Right renal pelvis (tissue), 4 donors: ENCODE data around the gene ZNF174. TPM values are rescaled to one million over a fixed set of nuclear protein-coding genes. Genes with fewer than 3 reads are reported as not detected.
A peak's percentile ranks its signal among the peaks of the same experiment; 100 is the strongest.

ENCODE experiments used
- DNase-seq, 4 donors: peaks; one replicate each; pipeline ENCODE4 v3.0.0-alpha.2; 2013; ENCODE audit warnings: low read depth in 4 of 4, low spot score in 3 of 4, missing footprints in 1 of 4
- polyA plus RNA-seq, 4 donors: library from polyadenylated mRNA; unstranded; fragments of 120-200 nt; gene quantifications; one replicate each; pipeline ENCODE4 v1.2.1, GENCODE V29; 2013; ENCODE audit not compliant: insufficient read length in 4 of 4

The ZNF174 gene
- polyA plus RNA-seq, 4 donors: 14.1 to 16.6 (median 15.6) TPM

GRCh38 chr16:3439637-3440036 is 38.6 kb downstream of the ZNF174 start:
- DNase-seq: no peak

DNA sequence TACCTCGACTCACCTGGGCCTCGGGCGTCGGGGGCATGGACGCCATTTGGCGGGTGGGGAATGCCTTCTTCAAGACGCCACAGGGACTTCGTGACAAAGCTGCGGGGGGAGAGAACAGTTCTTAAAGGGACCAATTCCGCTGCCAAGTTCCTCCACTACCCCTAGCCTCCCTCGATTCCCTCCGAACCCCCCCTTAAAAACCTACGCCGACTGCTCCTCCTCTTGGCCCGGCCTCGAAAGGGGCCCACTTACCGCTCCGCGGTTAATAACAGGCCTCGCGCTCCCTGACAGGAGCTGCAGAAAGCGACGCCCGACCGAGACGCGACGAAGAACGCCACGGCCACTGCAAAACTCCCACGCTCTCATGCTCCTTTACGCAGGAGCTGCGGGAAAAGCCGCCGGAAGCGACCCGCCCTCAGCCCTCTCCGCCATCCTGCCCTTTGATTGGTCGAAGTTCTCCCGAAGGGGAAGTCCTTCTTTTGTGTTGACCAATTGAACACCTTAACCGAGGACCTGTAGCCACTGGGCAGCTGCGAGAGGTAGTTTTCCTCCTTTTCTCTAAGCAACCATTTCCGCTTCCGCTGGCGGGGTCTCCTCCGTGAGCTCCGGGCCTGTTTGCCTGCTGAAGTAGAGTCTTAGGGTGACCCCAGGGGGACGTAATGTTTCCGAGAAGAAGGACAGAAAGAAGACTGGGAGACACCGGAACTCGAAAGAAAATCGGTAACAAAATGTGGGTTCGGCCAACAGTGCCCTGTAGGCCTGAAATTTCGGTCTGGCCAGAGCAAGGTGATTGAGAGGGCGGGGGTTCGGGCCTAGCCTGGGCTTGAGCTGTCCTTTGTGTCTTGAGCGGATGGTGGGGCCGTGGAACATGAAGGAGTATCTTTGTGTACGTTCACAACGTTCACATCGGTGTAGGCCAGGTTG is 42.4 kb downstream of the ZNF174 start, which contains the start of the genes NAA60 and ZNF597:
TSS of gene NAA60 (plus strand) at position 573 of the 924 bp plus-strand sequence. CDS start 32,548 bp downstream, outside the sequence.
TSS of gene ZNF597 (minus strand) at position 397 of the 924 bp plus-strand sequence. CDS start at position 46, 351 bp downstream.
- peak; percentile 53 to 83 (median 72) for DNase-seq

DNA sequence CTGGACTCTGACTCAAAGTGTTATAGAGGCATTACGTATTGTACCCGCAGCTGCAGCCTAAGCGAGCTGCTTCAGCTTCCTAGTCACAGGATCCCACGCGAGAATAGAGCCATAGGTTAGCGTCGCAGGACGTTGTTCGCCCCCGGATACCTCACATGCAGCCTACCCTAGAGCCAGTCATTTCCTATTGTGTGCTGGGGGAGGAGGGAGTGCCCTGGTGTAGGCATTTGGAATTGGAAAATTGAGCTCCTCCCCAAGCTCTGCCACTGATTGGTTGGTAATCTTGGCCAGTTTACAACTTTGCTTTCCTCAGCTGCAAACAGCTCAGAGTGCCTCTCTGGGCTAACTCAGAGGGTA is 43.0 kb downstream of the ZNF174 start:
- no peak for DNase-seq

DNA sequence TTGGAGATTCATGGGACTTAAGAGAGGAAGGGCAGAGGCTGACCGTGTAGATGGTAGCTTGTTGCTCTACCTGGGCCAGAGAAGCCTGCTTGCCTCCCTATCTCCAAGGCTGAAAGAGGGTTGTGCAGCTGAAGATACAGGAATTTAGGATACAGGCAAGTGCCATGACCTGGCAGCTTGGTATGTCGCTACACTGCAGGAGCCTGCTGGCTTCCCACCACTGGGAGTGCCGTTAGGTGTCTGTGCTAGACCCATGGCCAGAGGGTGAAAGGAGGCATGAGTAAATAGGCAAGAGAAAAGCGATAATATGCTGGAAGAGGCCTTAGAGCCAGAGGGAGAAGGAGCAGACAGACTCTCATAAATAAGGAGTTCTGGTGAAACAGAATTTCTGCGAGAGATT is 53.1 kb downstream of the ZNF174 start:
- DNase-seq: no peak

DNA sequence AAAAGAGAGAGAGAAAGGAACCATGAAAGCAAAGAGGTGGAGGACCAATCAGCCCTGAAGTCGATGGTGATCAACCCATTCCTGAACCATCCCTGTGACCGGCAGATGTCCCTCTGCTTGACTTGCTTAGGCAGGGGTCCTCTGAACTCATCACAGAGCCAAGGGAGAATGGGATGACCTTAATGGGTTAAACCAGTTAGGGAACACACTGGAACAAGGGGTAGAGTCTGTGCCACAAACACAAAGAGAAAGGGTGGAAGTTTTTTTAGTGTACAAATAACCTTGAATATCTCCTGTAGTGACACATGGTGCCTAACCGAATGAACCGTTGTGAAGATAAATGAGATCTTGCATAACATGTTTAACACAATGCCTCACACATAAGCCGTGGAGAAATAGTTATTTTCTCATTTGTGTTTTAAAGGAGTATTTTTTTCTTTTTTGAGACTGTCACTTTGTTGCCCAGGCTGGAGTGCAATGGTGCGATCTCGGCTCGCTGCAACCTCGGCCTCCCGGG is 53.7 kb downstream of the ZNF174 start:
- no peak for DNase-seq

- DNase-seq: peak; percentile 78 to 86 (median 82)
These were observed 56.6 kb downstream of the ZNF174 start for GRCh38 chr16:3457434-3458252.

- DNase-seq: no peak
These were observed 57.4 kb downstream of the ZNF174 start for GRCh38 chr16:3458278-3458851.

DNA sequence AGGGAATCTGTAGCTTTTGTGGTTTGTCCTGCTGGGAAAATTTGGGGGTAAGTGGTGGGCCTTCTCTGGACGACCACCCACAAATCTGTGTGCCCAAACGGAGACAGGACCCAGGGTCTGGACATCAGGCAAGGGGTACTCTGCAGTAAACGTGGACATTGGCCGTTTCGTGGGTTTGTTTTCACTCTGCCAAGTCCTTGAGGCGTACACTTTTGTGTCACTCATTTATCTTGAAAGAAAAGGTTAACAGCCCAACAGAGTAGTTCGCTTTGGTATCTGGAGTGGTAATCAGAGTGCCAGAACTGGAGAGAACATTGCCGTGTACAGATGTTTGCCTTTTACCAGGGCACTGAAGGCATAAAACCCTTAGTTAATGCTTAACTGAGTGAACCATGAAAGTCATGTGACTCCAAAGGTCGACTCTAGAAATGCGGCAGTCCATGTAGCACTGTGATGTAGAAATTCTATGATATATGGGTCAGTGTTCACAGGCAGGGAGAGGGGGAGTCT is 57.9 kb downstream of the ZNF174 start:
- DNase-seq: peak in 2 of 4 donors; percentile 65

Other genes with a start within 250 kb of the ZNF174 start
- gene OR1F1, start 213.0 kb upstream of the ZNF174 start, polyA plus RNA-seq: not detected
- 10 to 100 TPM; 13.3 to 16.9 (median 14.8) TPM for gene ZNF200, start 166.1 kb upstream of the ZNF174 start, polyA plus RNA-seq
- gene MEFV, start 144.6 kb upstream of the ZNF174 start, polyA plus RNA-seq: under 1 TPM; 0.13 to 0.33 (median 0.24) TPM
- gene ZNF263, start 117.7 kb upstream of the ZNF174 start, polyA plus RNA-seq: 10 to 100 TPM; 42.7 to 52.9 (median 46.6) TPM
- 10 to 100 TPM; 11.8 to 14.6 (median 12.8) TPM for gene TIGD7, start 95.8 kb upstream of the ZNF174 start, polyA plus RNA-seq
- gene ZNF75A, start 95.7 kb upstream of the ZNF174 start, polyA plus RNA-seq: 10 to 100 TPM; 39.4 to 54.2 (median 49.7) TPM
- under 1 TPM; 0.52 to 0.73 (median 0.64) TPM for gene OR2C1, start 45.3 kb upstream of the ZNF174 start, polyA plus RNA-seq
- gene ZSCAN32, start 211 bp upstream of the ZNF174 start, polyA plus RNA-seq: 10 to 100 TPM; 16.7 to 20.7 (median 18.9) TPM
- gene ZNF597, start 42.3 kb downstream of the ZNF174 start, polyA plus RNA-seq: 1 to 10 TPM; 3.3 to 4.3 (median 4.0) TPM
- 10 to 100 TPM; 63.3 to 78.9 (median 77.0) TPM for gene NAA60, start 42.5 kb downstream of the ZNF174 start, polyA plus RNA-seq
- under 1 TPM in 1 of 4 donors, not detected in 3; 0.12 TPM for gene C16orf90, start 94.3 kb downstream of the ZNF174 start, polyA plus RNA-seq
- 10 to 100 TPM; 57.7 to 70.6 (median 66.3) TPM for gene CLUAP1, start 99.8 kb downstream of the ZNF174 start, polyA plus RNA-seq
- gene NLRC3, start 176.2 kb downstream of the ZNF174 start, polyA plus RNA-seq: 1 to 10 TPM; 1.5 to 2.2 (median 2.0) TPM
- gene SLX4, start 210.4 kb downstream of the ZNF174 start, polyA plus RNA-seq: 1 to 10 TPM; 4.6 to 5.5 (median 5.2) TPM